GM21529 (cell line): ENCODE results near the gene RASSF6.
"Not testable (repeated sequence)": the region's sequence is repeated elsewhere in the genome, so short reads cannot be mapped to it uniquely, and the experiment has no call there.

Source experiments
- ATAC-seq: cut with Tn5 transposase; IDR thresholded peaks from one replicate; pipeline ENCODE4 v1.9.1; 2021; ENCODE audit not compliant: unreplicated experiment

RASSF6 gene, protein sequence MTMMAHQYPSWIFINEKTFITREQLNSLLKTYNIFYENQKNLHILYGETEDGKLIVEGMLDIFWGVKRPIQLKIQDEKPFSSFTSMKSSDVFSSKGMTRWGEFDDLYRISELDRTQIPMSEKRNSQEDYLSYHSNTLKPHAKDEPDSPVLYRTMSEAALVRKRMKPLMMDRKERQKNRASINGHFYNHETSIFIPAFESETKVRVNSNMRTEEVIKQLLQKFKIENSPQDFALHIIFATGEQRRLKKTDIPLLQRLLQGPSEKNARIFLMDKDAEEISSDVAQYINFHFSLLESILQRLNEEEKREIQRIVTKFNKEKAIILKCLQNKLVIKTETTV

DNA sequence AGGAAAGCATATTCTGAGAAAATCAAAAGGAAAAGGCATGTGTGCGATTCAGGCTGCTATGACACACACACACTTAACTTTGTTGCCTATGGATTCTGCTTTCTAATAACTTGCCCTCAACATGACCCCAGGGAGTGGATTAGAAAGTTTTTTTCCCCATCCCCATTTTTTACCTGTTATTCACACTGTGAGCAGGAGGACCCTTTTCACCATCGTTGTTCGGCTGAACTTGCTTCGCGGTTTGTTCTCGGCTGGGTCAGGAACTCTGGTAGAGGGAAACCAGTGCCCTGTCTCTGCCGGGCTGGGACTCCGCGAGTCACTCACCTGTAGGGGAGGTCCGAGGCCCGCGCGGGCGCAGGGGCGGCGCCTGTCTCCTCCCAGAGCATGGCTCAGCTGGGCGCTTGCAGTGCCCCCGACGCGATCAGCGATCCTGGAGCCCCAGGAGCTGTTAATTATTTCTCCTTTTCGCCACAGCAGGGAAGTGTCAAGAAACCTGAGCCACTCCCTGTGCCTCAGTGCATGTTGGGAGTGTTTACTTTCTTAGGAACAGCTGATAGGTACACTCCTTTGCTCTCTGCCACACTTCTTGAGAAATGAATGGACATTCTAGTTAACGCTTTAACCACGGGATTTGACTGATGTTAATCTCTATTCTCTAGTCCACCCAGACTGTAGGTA lies at the start of gene RASSF6:
Gene RASSF6 (minus strand): TSS at position 322 of the 678 bp plus-strand sequence. CDS start 8,641 bp downstream, outside the sequence.
- peak; percentile 92 for ATAC-seq

DNA sequence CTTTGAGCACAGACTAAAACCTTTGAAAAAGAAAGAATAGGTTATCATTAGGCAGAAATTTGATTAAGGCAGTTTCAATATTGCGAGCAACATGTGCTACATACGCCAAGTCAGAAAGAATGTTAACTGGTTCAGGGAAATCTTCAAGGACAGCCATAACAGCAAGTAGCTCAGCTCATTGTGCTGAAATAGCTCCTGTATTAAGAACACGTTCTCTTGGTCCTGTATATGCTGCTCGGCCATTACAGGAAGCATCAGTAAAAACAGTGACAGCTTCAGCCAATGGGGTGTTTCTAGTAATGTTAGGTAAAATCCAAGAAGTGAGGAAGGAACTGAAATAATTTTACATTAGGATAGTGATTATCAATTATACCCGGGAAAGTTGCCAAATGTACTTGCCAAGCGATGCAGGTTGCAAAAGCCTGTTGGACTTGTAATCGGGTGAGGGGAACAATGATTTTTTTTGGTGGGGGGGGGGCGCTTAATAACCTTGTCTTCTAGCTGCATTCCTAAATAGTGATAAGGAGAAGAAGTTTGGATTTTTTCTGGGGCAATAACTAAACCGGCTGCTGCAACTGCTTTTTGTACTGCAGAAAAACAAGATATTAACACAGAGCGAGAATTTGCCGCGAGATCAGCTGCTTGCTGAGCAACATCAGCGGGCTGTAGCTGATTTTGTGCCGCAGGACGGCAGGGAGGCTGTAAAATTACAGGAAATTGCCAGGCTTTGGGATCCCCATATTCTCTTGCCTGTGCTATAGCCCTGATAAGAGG lies 49.4 kb upstream of the RASSF6 start:
- ATAC-seq = no peak

DNA sequence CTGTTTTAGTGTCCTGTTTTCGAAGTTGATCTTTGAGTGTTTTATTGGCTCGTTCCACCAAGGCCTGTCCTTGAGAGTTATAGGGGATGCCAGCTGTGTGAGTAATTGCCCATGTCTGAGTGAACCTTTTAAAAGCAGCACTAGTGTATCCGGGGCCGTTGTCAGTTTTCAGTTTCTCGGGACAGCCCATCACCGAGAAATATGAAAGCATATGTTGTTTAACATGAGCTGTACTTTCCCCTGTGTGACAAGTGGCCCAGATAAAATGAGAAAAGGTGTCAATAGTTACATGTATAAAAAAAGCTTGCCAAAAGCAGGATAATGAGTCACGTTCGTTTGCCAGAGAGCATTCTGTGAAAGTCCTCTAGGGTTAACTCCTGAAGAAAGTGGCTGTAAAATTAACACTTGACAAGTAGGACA lies 48.6 kb upstream of the RASSF6 start:
- no peak for ATAC-seq

DNA sequence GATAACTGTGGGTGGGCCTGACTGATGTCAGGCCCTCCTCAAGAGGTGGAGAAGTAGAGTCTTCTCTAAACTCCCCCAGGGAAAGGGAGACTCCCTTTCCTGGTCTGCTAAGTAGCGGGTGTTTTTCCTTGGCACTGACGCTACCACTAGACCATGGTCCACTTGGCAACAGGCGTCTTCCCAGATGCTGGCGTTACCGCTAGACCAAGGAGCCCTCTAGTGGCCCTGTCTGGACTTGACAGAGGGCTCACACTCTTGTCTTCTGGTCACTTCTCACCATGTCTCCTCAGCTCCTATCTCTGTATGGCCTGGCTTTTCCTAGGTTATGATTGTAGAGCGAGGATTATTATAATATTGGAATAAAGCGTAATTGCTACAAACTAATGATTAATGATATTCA lies 45.7 kb upstream of the RASSF6 start:
- ATAC-seq = not testable (repeated sequence)

DNA sequence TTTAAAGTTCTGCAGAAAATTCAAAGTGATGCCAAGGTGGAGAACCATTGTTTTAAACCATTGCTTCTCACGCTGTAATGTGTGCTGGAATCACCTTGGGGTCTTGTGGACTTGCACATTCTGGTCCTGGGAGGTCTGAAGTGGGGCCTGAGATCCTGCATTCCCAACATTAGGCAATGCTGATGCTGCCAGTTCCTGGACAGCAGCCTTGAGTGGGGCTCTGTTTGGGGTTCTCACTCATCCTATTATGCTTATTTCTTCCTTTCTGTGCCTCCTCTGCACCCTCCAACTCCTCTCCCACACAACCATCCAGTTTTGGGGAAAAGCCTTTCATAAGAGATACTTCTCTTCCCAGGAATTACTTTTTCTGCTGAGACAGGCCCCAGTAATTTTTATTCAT lies 44.2 kb upstream of the RASSF6 start:
- no peak for ATAC-seq

DNA sequence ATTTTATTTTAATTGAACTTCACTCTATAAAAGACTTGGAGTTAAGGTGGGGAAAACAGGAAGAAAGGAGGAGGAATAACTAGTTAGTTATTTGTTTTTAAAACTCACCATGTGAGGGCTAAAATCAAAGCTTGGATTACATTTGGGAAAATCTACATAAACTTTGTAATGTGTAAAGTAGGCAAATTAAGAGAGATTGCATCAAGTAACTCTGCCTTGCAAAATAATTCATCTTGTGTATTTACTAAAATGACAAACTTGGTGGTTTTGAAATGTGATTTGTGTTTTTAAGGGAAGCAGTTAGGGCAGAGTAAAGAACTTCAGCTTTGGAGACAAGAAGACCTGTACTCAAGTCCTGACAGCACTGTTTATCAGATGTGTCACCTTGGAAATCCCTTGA lies 43.3 kb upstream of the RASSF6 start:
- ATAC-seq = no peak

DNA sequence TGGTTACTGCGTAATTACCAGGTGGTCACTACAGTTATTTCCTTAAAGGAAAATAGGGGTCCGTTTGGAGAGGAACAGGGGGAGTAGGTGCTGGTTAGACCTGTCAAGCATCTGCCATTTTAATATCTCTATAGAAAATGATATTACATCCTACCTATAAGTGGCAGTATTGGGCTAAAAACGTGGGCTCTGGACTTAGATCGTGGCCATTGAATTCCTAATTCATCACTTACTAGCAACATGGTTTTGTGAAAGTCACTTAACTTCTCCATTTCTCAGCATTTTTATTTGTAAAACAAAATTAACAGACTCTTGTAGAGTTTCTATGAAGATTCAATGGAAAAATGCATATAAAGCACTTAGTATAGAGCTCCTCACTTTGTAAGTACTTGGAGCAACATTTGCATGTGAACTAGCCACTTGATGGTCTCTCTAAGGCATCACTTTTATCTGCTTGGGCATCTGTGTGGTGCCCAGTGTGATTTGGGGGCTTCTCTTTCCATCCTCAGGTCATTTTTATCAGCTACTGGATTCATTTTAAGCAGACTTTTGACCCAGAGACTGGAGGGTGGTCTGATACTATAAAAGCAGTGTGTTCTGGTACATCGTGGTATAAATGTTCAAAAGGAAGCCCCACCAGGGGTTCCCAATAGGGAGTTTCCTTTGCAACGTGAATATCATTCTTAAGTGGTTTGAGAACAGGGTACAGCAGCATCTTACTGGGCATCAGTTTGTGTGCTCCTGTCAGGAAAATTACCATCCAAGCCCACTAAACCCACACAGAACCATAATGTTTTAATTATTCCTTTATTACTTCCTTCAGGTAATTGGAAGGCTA lies 42.7 kb upstream of the RASSF6 start:
- ATAC-seq = peak; percentile 81

DNA sequence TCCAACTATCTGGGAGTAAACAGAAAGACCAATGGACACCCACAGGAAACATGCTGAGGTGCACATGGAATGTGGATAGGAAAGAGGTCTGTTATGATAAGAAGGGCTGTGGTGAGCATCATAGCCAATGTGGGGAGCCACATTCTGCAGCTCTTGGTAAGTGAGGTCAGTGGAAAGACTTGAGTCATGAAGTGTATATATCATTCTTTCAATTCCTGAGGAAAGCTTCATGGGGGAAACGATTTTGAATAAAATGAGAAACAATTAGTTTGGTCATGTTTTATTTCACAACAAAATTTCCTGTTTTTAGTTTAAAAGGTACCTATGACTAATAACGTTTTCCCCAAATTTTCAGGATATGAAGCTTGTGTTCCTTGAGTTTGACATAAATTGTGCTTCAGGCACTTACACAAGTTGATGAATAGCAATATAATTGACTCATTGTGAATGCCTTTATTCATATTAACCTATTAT lies 41.4 kb upstream of the RASSF6 start:
- ATAC-seq = no peak

- no peak for ATAC-seq
These were observed 40.6 kb upstream of the RASSF6 start for GRCh38 chr4:73660808-73661207.

DNA sequence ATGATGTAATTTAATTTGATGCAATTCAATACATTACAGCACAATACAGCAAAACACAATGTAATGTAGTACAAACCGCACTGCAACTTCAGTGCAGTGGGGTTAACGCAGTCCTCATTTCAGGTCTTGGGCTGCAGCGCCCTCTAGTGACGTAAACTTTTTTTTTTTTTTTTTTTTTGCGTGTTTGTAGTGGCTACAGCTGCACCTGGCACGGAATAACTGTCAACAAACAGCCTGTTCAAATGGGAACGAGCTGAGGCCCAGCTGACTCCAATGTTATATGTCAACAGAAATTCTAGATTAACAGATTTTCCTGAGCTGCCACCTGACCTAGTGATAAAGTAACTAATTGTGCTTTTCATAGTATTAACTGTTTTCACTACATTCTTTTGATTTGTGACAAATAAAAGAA lies 33.5 kb upstream of the RASSF6 start:
- ATAC-seq = peak; percentile 86

DNA sequence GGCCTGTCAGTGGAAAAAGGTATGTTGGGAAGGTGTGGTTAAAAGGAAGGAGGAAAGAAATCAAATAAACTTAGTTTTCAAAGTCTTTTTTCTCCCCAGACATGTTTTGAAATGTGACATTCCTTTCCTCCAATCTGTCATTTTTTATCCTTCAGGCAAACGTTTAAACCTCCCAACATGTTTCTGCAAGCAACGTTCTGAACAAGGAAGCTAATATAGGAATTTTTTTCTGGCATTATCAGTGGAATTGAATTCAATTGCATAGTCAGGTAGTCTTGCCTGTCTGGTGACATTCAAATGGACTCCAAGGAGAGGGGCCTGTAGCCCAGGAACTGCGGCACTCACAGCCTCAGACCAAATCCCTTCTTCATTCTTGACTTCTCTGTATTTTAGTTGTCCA lies 30.0 kb upstream of the RASSF6 start:
- ATAC-seq = no peak

- no peak for ATAC-seq
These were observed 28.2 kb upstream of the RASSF6 start for GRCh38 chr4:73648478-73648877.

- ATAC-seq = no peak
These were observed 25.9 kb upstream of the RASSF6 start for GRCh38 chr4:73646117-73646516.

DNA sequence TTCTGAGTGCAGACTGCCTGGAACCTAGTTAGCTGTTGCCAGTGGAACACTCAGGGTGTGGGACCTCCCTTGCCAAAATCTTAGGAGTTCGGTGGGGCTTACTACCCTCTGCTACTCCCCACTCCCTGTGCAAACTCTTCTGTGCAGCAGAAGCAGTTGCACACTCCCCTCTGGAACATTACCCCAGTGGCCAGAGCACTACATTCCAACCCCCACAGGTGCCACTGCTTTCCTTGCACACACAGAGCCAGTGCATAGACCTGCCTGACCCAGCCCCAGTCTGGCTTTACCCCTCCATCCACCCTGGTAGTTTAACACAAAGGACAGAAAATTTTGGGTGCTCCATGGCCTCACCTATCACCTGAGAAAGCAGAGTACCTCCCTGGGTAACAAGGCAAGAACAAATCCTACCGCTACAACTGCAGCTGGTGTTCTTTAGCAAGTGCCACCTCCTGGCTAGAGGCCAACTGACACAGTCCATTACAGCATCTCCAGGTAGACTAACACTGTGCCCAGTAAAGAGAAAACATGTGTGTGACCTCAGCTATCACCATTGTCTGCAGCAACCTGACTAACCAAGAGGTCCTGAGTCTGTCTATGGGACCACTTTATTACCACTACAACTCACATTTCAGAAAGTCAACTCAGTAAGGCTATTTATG lies 11.5 kb upstream of the RASSF6 start:
- ATAC-seq = no peak

DNA sequence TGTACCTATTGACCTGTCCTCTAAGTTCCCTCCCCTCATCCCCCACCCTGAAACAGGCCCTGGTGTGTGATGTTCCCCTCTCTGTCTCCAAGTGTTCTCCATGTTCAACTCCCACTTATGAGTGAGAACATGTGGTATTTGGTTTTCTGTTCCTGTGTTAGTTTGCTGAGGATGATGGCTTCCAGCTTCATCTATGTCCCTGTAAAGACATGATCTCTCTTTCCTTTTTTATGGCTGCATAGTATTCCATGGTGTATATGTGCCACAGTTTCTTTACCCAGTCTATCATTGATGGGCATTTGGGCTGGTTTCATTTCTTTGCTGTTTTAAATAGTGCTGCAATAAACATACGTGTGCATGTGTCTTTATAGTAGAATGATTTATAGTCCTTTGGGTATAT lies 8.6 kb upstream of the RASSF6 start:
- ATAC-seq = not testable (repeated sequence)

- ATAC-seq = no peak
These were observed 1.1 kb upstream of the RASSF6 start for GRCh38 chr4:73621357-73621756.

- ATAC-seq = no peak
These were observed 890 bp downstream of the RASSF6 start for GRCh38 chr4:73619346-73619745.

GRCh38 chr4:73617256-73617655 lies 3.0 kb downstream of the RASSF6 start:
- no peak for ATAC-seq

DNA sequence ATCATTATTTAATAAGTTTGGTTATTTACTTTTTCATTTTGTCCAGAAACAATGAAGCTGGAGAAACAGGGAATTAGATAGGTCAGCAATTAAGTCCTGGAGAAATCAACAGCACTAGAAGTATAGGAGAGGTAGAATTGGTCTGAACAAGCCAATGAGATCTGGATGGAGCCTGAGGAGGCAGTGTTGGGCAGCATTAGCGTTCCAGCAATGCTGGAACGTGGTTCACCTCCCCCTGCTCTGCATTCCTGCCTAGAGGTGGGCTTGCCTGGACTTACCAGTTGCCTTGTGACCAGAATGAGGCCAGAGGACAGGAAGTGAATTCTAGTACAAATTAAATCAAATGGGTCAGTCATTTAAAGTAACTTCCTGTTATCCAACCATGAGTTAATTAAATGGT lies 4.6 kb downstream of the RASSF6 start:
- ATAC-seq = no peak

- no peak for ATAC-seq
These were observed 5.8 kb downstream of the RASSF6 start for GRCh38 chr4:73614311-73614867.
